NCI-H2227 treated with DMSO at 0.1 percent for 48 hours (cell line): ENCODE data around the gene ASAH2.
"Not testable (repeated sequence)": the region's sequence is repeated elsewhere in the genome, so short reads cannot be mapped to it uniquely, and the experiment has no call there.

Source experiments
- DNase-seq: peaks from one replicate; lab custom pipeline; 2025; lab: John Stamatoyannopoulos, UW

ASAH2 gene

GRCh38 chr10:50254479-50254878 is 3.2 kb upstream of the ASAH2 start:
- no peak for DNase-seq

GRCh38 chr10:50250096-50250854 is 1.0 kb downstream of the ASAH2 start:
- no peak for DNase-seq

- DNase-seq = no peak
Measured at GRCh38 chr10:50248598-50248997, 2.7 kb downstream of the ASAH2 start.

- DNase-seq = no peak
Measured at GRCh38 chr10:50248062-50248461, 3.3 kb downstream of the ASAH2 start.

- no peak for DNase-seq
Measured at GRCh38 chr10:50244201-50244600, 7.1 kb downstream of the ASAH2 start.

- DNase-seq = no peak
Measured at GRCh38 chr10:50242777-50243176, 8.5 kb downstream of the ASAH2 start.

GRCh38 chr10:50241478-50241877 is 9.8 kb downstream of the ASAH2 start:
- DNase-seq = not testable (repeated sequence)

GRCh38 chr10:50234486-50234885 is 16.8 kb downstream of the ASAH2 start:
- DNase-seq = no peak

- no peak for DNase-seq
Measured at GRCh38 chr10:50232261-50232639, 19.1 kb downstream of the ASAH2 start.

GRCh38 chr10:50231515-50232260 is 19.6 kb downstream of the ASAH2 start:
- no peak for DNase-seq

- no peak for DNase-seq
Measured at GRCh38 chr10:50229460-50229859, 21.9 kb downstream of the ASAH2 start.

GRCh38 chr10:50228672-50229071 is 22.6 kb downstream of the ASAH2 start:
- no peak for DNase-seq

- no peak for DNase-seq
Measured at GRCh38 chr10:50226610-50227009, 24.7 kb downstream of the ASAH2 start.

- peak; percentile 28 for DNase-seq
Measured at GRCh38 chr10:50224330-50224952, 26.9 kb downstream of the ASAH2 start.

GRCh38 chr10:50222199-50222598 is 29.1 kb downstream of the ASAH2 start:
- DNase-seq = no peak

- DNase-seq = no peak
Measured at GRCh38 chr10:50221470-50221869, 29.8 kb downstream of the ASAH2 start.

GRCh38 chr10:50219646-50220045 is 31.7 kb downstream of the ASAH2 start:
- no peak for DNase-seq

- DNase-seq = no peak
Measured at GRCh38 chr10:50219200-50219599, 32.1 kb downstream of the ASAH2 start.

- no peak for DNase-seq
Measured at GRCh38 chr10:50216894-50217293, 34.4 kb downstream of the ASAH2 start.

GRCh38 chr10:50216418-50216817 is 34.9 kb downstream of the ASAH2 start:
- DNase-seq = no peak

- no peak for DNase-seq
Measured at GRCh38 chr10:50211670-50212069, 39.6 kb downstream of the ASAH2 start.

- no peak for DNase-seq
Measured at GRCh38 chr10:50210876-50211275, 40.4 kb downstream of the ASAH2 start.
